ENCODE measurements around the gene CAMK2G. TPM values are rescaled to one million over a fixed set of nuclear protein-coding genes. Genes with fewer than 3 reads are reported as not detected.
A peak's percentile ranks its signal among the peaks of the same experiment; 100 is the strongest.

Gene CAMK2G
- total RNA-seq, 1 donor from 2014 or later: 56.1 TPM

DNA sequence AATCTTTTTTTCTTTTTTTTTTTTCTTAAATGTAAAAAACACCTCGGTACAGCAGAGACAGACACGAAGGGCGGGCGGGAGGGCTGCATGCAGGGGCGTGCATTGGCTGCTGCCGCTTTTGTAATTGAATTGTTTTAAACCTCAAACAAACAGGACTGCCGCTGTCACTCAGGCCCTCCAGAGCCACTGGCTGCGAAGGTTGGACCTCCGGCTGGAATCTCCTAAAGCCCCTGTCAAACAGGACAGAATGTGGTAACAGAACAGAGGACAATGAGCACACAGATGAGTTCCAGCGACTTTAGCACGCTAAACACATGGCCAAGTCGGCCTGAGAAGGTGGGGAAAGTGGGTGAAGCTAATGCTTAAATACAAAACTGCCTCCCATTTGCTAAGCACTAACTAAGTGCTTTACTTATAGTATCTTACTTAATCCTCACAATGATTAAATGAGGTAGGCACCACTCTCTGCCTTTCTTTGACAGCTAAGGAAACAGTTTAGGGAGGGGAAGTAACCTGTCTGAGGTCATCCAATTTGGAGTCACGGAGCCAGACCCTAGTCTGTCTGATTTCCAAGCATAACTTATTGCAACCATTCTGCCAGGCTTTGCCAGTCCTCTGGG is 60.0 kb downstream of the CAMK2G start:
- DNase-seq (ENCODE audit: low spot score): no peak

DNA sequence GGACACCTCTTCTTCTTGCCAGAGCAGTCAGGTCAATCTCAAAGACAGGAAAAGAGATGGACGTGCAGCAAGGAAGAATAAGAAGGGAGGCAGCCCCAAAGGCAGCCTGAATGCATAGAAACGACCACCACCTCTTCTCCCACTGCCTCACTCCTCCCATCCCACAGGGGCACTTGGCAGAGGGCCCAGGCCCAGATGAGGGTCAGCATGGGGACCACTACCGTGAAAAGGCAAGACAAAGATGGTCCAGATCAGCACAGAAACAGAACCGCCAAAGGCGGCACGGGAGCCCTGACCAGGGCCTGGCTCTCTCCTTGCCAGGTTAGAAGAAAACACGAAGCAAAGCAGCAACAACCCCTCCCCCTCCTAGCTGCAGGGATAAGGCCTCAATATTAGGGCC is 61.0 kb downstream of the CAMK2G start:
- DNase-seq (ENCODE audit: low spot score): no peak

DNA sequence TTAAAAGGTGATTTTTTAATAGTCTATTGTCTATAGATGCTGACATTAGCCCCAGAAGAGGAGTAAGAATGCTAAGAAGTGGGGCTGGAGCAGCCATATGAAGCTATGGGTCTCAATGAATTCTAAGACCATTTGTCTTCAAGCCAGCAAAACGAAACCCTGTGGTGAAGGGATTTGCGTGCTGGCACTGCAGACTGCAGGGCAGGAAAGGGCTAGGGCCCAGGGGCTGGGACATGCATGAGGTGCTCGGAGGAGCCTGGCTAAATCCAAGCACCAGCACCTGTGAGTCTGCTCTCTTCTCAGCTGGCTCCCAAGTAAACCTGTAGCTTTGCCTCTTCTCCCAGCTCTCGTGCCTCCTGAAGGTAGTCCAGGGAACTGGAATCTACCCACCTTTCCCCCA is 61.7 kb downstream of the CAMK2G start:
- no peak for DNase-seq (ENCODE audit: low spot score)

DNA sequence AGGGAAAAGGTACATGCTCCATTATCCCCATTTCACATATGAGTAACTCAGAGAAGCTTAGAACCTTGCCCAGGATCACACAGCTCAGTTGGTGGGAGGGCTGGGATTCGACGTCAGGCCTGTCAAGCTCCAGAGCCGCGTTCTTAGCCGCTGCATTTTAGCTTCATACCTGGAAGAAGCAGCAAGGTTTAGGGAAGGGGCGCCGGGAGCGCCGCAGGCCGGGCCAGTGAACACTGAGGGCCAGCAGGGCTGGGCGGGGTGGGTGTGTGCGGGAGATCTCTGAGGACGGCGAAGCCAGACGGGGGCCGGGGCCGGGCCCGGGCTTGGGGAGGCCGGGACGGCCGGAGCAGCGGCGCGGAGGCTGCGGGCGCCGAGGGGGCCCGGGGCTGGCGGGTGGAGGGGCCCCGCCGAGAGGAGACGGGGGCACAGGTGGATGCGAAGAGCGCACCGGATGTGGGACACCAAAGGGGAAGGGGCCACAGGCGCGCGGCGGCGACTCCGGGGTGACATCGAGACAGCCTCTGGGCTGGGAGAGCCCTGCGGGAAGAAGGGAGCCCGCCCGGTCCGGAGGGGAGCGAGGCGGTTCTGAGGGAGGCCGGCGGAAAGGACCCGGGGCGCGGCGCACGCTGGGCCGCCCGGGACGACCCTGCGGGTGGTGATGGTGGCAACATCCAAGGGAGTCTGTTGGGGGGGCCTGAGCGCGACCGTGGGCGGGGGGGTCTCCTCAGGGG is 63.5 kb downstream of the CAMK2G start:
- peak; percentile 24 for DNase-seq (ENCODE audit: low spot score)

DNA sequence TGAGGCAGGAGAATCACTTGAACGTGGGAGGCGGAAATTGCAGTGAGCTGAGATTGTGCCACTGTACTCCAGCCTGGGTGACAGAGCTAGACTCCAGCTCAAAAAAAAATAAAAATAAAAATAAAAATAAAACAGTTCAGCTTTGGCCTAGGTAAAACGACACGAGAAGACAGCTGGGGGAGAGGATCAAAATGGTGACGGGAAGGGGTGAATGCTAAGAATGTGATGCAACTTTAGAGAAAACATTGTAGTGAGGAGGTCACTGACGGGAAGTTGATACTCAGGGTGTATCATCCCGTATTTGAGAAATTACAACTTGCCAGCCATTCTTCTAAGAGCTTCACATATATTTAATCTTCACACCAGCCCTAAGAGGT is 64.0 kb downstream of the CAMK2G start:
- DNase-seq (ENCODE audit: low spot score): no peak

DNA sequence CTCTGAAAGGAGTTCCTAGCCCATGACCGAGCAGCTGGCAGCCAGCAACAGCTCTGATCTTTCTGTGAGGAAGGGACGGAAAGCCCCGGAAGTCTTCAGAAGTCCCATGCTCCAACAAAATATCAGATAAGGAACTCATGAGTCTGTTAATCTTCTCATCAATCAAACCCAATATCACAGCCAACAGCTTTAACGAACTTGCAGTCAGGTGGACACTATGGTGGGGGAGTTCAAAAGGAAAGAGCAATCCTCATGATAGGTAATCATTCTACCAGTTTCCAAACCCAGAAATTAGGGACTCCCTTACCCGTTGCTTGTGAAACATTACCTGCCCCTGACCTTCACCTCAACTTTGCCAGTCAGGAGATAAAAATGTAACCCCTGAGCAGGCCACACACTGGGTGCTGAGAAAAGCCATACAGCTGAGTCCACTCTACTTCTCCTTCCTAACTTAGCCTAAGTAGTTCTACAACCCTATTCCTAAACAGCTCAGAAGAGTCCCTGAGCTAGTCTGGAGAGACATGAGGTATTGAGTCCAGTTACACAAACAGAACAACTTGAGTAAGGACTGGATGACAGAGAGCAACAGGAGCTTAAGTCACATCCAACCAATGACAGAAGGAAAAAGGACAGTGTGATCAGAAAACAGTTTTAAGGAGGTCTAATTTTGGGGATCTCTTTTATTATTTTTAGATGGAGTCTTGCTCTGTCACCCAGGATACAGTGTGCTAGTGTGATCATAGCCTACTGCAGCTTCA is 65.1 kb downstream of the CAMK2G start:
- DNase-seq (ENCODE audit: low spot score): no peak

DNA sequence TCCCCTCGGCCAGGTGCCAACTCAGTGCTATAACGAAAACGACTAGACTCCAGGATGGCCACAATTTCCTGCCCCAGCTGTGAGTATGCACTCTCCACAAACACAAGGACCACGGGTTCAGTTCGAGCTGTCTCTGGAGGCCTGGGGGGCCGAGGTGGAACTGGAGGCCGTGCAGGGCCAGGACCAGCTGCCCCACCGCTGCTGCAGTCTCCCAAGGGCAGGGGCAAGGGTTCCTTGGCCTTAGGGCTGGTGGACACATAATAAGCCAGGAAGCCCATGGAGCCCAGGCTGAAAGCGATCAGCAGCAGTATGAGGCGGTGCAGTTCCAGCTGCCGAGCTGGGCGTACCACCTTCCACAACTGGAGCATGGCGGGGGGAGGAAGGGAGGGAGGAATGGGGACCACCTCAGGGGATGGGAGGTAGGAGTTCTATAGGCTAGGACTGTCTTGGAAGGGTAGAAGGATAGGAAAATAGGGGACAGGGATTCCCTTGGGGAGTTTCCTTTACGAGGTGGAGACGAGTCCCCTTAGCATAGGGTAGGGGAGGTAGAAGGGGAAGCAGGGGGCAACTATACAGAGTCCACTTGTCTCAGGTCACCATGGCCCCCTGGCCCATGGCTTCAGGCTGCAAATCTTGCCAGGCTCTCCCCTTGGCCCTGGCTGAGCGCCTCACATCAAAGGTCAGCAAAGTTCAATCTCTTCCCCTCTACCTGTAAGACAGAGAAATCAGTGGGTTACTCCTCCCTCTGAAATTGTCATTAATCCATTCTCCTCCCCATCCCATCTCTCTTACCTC is 66.1 kb downstream of the CAMK2G start:
- no peak for DNase-seq (ENCODE audit: low spot score)

DNA sequence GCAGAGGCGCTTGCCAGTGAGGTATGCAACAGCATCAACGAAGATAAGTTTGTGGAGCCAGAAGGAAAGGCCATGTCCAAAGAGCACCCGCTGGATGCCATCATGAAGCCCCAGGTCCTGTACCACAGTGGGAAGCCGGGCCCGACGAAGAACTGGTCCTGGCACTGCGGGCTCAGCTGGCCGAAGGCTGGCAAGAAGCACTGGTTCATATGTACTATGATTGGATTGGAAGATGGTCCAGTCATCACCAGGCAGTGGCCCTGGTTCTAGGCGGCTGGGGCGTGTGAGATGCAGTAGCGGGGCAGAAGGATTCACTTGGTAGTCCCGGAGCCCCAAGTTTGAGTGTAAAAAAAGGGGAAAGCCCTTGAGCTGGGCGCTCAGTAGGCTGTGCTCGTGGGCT is 66.9 kb downstream of the CAMK2G start:
- no peak for DNase-seq (ENCODE audit: low spot score)

DNA sequence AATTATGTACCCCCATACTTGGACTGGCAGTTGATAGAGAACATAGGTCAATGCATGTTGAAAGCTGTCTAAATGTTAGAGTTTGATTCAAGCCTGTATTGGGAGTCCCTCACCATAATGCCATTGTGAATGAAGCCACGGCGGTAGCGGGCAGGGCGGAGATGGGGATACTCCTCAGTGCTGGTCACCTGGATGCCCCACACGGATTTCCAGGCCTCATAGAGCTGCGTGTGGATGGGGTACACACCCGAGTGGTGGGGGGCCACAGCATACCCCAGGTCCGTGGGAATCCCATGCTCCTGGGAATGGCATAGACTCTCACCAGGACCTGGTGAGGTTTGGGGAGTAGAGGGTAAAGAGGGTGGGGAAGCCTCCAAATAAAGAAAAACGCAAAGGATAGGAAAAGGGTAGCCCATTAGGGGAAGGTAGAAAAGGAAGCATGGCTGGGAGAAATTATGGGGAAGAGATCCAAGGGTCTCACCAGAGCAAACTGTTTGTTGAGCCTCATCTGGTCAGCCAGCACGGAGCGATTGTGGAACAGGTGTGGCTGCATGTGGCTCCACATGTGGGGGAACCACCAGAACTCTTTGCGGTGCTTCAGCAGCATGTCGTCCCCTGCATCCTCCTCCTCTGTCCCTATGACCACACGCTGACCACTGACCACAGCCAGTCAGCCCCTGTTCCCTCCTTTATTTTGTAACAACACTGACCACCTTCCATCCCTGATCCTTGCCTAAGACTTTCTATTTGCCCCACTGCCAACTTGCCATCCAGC is 68.0 kb downstream of the CAMK2G start:
- DNase-seq (ENCODE audit: low spot score): no peak

DNA sequence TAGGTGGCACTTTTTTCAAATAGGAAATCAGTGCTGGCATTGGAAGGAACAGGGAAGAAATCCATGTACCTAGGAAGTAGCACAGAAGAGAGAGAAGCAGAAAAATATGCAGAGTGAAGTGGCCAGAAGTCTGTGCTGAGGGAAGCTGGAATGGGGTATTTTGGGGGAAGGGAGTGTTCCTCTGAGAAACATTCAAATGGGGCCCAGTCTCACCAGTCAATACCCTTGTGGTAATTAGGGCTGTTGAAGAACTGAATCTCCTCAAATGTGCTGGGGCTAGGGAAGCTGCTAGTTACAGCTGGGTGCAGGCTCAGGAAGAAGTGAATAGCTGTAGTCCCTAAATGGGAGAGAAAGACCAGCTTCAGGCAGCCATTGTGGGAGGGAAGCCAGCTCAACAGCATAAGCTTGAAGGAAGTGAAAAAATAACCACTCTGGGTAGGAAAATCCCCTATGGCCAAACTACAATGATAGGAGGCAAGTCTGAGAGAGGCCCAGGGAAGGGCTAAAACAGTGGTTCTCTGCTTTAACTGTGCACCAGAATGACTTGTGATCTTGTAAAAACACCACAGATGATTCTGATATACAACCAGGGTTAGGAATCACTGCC is 70.6 kb downstream of the CAMK2G start:
- peak; percentile 24 for DNase-seq (ENCODE audit: low spot score)

DNA sequence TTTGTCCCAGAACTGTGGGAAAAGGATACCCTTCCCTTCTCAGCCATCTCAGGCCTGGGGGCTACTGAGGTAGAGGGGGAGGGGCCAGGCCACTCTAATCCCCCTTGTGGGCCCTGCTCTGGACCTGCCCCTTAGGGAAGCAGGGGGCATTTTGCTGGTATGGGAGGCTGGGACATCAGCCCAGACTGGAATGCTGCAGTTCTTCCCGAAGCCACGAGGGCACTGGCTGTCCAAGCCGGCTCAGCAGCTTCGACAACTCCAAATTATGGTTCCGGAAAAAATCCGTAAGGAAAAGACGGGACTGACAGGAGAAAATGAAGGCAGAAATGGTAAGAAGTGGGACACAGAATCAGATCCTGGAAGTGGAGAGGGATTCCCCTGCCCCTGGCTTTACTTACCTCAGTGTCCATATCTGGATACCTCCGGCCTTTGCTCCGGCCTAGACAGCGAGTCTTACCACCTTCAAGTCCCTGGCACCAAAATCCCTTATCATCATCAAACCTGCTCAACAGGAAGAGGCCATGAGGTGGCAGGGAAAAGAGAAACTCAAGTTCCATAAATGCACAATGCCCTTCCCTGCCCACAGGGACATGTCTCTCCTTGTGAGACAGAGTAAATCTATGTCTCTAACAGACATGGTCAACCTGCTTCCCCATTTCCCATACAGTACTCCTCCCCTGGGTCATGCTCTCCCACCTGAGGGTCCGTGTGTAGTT is 71.9 kb downstream of the CAMK2G start:
- no peak for DNase-seq (ENCODE audit: low spot score)

DNA sequence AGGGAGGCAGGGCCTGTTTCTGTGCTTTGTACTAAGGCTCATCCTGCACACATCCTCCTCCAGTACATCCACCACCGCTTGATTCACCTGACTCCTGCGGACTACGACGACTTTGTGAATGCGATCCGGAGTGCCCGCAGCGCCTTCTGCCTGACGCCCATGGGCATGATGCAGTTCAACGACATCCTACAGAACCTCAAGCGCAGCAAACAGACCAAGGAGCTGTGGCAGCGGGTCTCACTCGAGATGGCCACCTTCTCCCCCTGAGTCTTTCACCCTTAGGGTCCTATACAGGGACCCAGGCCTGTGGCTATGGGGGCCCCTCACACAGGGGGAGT is 73.1 kb downstream of the CAMK2G start:
- no peak for DNase-seq (ENCODE audit: low spot score)

DNA sequence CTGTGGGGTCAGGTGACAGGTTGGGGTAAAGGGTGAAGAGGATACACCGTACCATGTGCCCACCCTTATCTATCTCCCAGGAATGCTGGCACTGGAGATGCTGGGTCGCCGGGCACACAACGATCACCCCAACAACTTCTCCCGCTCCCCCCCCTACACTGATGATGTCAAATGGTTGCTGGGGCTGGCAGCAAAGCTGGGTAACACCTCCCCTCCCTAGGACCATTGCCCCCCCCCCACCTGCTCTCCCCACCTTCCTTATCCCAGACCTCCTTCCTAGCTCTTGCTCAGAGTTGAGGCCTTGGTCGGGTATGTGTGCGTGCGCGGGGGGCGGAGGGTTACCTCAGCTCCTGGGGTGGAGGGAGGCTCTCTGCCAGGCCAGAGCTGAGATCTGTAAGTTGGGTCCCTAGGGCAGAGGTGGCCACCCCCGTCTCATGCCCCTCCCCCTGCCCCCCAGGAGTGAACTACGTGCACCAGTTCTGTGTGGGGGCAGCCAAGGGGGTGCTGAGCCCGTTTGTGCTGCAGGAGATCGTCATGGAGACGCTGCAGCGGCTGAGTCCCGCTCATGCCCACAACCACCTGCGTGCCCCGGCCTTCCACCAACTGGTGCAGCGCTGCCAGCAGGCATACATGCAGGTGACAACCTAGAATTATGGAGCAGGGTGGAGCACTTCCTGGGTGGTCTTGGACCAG is 73.6 kb downstream of the CAMK2G start:
- no peak for DNase-seq (ENCODE audit: low spot score)

DNA sequence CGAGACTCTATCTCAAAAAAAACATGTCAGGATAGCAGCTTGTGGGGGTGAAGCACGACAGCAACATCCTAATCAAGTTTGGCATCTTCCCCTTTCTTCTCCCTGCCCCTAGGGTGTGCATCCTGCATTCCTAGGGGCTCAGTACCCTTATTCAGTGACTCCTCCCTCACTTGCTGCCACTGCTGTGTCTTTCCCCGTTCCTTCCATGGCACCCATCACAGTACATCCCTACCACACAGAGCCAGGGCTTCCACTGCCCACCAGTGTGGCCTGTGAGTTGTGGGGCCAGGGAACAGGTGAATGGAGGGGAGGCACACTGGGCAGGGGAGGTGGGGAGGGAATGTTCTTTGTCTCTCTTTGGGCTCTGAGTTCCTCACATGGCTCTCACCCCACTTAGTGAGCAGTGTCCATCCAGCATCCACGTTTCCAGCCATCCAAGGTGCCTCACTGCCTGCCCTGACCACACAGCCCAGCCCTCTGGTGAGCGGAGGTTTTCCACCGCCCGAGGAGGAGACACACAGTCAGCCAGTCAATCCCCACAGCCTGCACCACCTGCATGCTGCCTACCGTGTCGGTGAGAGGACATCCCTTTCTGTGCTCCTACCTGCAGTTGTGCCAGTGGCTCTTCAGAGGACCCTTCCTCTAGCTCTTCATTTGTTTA is 74.3 kb downstream of the CAMK2G start:
- no peak for DNase-seq (ENCODE audit: low spot score)

DNA sequence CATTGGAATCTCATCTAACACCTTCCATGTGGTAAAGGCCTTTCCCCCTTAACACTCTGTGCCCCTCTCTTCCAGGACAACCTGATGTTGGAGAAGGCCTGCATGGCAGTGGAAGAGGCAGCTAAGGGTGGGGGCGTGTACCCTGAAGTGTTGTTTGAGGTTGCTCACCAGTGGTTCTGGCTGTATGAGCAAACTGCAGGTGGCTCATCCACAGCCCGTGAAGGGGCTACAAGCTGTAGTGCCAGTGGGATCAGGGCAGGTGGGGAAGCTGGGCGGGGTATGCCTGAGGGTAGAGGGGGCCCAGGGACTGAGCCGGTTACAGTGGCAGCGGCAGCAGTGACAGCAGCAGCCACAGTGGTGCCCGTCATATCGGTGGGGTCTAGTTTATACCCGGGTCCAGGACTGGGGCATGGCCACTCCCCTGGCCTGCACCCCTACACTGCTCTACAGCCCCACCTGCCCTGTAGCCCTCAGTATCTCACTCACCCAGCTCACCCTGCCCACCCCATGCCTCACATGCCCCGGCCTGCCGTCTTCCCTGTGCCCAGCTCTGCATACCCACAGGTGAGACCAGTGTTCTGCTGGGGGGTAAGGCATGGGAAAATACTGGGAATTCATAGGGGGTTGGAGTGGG is 75.3 kb downstream of the CAMK2G start:
- DNase-seq (ENCODE audit: low spot score): no peak

DNA sequence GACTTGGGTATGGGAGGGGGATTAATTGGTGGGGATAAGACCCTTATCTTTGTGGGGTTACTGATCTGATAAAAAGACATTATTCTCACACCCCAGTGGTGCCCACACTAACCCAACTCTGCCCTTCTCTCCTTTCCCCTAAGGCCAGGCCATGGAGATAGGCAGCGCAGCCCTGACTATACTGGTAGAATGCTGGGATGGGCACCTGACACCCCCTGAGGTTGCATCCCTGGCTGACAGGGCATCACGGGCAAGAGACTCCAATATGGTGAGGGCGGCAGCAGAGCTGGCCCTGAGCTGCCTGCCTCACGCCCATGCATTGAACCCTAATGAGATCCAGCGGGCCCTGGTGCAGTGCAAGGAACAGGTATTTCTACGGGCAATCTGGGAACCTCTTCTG is 76.3 kb downstream of the CAMK2G start:
- DNase-seq (ENCODE audit: low spot score): no peak

DNA sequence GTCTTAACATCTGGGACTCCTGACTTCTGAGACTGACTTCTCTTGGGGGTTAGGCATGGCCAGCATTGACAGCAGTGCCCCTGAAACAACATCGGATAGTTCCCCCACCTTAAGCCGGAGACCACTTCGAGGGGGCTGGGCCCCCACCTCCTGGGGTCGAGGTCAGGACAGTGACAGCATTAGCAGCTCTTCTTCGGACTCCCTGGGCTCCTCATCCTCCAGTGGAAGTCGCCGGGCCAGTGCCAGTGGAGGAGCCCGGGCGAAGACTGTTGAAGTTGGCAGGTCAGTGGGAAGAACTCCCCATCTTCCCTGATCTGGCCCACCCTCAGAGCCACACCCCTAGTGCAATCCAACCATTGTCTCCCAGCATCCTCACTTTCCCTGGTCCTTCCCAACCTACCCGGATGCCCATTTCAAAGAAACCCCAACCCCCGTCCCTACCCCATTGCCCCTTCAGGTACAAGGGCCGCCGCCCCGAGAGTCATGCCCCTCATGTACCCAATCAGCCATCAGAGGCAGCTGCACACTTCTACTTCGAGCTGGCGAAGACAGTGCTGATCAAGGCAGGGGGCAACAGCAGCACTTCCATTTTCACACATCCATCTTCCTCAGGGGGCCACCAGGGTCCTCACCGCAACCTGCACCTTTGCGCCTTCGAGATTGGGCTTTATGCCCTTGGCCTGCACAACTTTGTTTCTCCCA is 76.9 kb downstream of the CAMK2G start:
- no peak for DNase-seq (ENCODE audit: low spot score)

DNA sequence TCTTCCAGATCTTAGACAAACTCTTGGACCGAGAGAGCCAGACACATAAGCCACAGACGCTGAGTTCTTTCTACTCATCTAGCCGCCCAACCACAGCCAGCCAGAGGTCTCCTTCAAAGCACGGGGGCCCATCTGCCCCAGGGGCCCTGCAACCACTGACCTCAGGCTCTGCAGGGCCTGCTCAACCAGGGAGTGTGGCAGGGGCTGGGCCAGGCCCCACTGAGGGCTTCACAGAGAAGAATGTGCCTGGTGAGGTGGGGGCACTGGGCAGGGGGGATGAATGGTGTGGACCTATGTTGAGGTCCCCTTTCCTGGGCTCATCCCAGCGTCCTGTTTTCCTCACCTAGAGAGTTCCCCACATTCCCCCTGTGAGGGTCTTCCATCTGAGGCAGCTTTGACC is 77.6 kb downstream of the CAMK2G start:
- no peak for DNase-seq (ENCODE audit: low spot score)

All from umbilical cord (tissue), 2 donors.